Natural killer cell (primary cell): ENCODE measurements around the gene RPS19. TPM values are rescaled to one million over a fixed set of nuclear protein-coding genes. Genes with fewer than 3 reads are reported as not detected.

Experiments used
- ATAC-seq, 3 donors: fragments of 150-1000 bp in 2 of 3; fragments of 200-7000 bp in 1 of 3; cut with Tn5 transposase; 1 replicate in 1 of 3; 2 replicates in 2 of 3; pipeline ENCODE4 v1.10.0; 2021; ENCODE audit warnings: mild to moderate bottlenecking in 2 of 3, moderate library complexity in 2 of 3
- DNase-seq, 2 donors: peaks; one replicate each; pipeline versions ENCODE4 v3.0.0 to v3.0.0-alpha.2; 2013 to 2021; ENCODE audit warnings: mixed read lengths in 1 of 2
- H3K27ac ChIP-seq: one replicate; pipeline ENCODE4 v1.5.1; 2013; ENCODE audit warnings: mild to moderate bottlenecking, low read length
- H3K27me3 ChIP-seq: one replicate; pipeline ENCODE4 v1.6.1; 2013; ENCODE audit warnings: low read length; ENCODE audit not compliant: control insufficient read depth, insufficient read depth
- H3K36me3 ChIP-seq: one replicate; pipeline ENCODE4 v1.6.1; 2013; ENCODE audit warnings: low read length; ENCODE audit not compliant: control insufficient read depth, insufficient read depth
- H3K4me1 ChIP-seq: one replicate; pipeline ENCODE4 v1.6.1; 2013; ENCODE audit warnings: low read length; ENCODE audit not compliant: control insufficient read depth, insufficient read depth
- H3K4me3 ChIP-seq: one replicate; pipeline ENCODE4 v1.5.1; 2013; ENCODE audit warnings: low read length
- H3K9me3 ChIP-seq: one replicate; pipeline ENCODE4 v1.6.1; 2013; ENCODE audit warnings: low read length; ENCODE audit not compliant: control insufficient read depth, insufficient read depth
- H3K27ac Mint-ChIP-seq, 2 donors: one replicate each; pipeline ENCODE4 v1.8.0; 2022; ENCODE audit warnings: mild to moderate bottlenecking in 2 of 2, mixed read lengths in 2 of 2, moderate library complexity in 1 of 2
- H3K27me3 Mint-ChIP-seq, 2 donors: one replicate each; pipeline ENCODE4 v1.8.0; 2022; ENCODE audit warnings: low read depth in 2 of 2, mixed read lengths in 2 of 2
- H3K36me3 Mint-ChIP-seq: one replicate; pipeline ENCODE4 v1.8.0; 2022; ENCODE audit warnings: mixed read lengths
- H3K4me1 Mint-ChIP-seq, 2 donors: one replicate each; pipeline ENCODE4 v1.8.0; 2022; ENCODE audit warnings: mixed read lengths in 2 of 2
- H3K4me3 Mint-ChIP-seq: one replicate; pipeline ENCODE4 v1.8.0; 2022; ENCODE audit warnings: mild to moderate bottlenecking, moderate library complexity, mixed read lengths
- H3K9me3 Mint-ChIP-seq, 2 donors: one replicate each; pipeline ENCODE4 v1.8.0; 2022; ENCODE audit warnings: mixed read lengths in 2 of 2
- WGBS: methylation state at CpG from one replicate; pipeline ENCODE4 v1.1.7; 2013; ENCODE audit warnings: missing lambda C conversion rate; ENCODE audit not compliant: insufficient coverage; 5-methylcytosine and 5-hydroxymethylcytosine counted together
- intact Hi-C: fragments of 100-400 bp; cut with micrococcal nuclease; formaldehyde crosslinking; loops from one replicate; pipeline ENCODE4 v1.14.2; 2022
- total RNA-seq, 4 donors: library from RNA; stranded (reverse); fragments of 120-200 nt in 1 of 4; gene quantifications; one replicate each; pipeline versions ENCODE4 v1.2.3 to v1.2.4, GENCODE V29; 2013 to 2022
- TF ChIP-seq, protein P1 (sequence below): fragments of 200-600 bp; IDR thresholded peaks from one replicate; pipeline ENCODE4 v1.8.0; 2022; ENCODE audit warnings: antibody characterized with exemption

RPS19 gene
- total RNA-seq, 3 donors from 2014 or later (not counting 1 experiment from before 2014, with no cell fraction given): 1,358 to 1,814 (median 1,709) TPM

DNA sequence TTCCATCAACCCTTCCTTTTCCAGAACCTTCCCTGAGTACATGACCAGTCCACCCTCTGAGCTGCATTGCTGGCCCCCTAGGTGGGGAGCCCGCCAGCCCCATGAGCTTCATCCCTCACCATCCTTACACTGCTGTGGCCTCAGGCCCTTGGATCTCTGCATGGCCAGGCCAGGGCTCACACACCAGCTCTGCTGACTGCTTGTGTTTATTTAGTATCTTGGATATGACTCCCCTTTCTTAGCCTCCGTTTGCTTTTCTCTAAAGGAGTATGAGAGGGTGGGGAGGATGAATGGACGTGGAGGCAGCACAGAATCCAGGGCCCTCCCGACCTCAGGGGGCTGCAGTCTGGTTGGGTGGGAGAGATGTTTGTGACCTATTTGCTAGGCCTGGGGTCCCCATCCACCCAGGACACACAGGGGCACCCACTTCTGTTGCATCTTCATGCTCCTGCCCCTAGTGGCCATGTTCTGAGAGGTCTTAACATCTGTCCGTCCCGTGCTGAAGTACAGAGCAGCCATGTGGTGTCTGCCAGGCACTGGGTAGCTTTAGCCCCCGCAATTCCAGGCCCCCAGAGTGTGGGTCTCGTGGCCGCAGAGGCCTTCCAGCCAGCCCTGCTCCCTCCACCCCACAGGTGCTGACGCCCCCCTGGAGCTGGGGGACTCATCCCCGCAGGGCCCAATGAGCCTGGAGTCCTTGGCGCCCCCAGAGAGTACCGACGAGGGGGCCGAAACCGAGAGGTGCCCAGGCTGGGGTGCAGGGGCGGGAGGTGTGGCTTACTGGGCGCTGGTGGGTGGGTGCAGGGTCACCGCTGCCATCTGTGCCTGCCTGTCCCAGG lies 35.9 kb downstream of the RPS19 start:
- intact Hi-C loops: no loop called here
- peaks cover 35 to 65% of the 10 kb centered on the region in 2 donors for H3K4me1 Mint-ChIP-seq
- H3K9me3 Mint-ChIP-seq: no peaks in the 10 kb centered on the region
- no peak overlapping the region for H3K4me3 ChIP-seq
- H3K4me1 ChIP-seq: peaks cover 68% of the 10 kb centered on the region
- H3K36me3 Mint-ChIP-seq: peaks cover 14% of the 10 kb centered on the region
- H3K27me3 ChIP-seq: no peaks in the 10 kb centered on the region
- peaks cover 78% of the 10 kb centered on the region for H3K36me3 ChIP-seq
- peak overlapping the region; percentile 73 for H3K4me3 Mint-ChIP-seq
- peak in 1 of 2 donors; percentile 54 for DNase-seq
- no peaks in the 10 kb centered on the region for H3K9me3 ChIP-seq
- H3K27ac ChIP-seq: no peak overlapping the region
- TF ChIP-seq, protein P1, sequence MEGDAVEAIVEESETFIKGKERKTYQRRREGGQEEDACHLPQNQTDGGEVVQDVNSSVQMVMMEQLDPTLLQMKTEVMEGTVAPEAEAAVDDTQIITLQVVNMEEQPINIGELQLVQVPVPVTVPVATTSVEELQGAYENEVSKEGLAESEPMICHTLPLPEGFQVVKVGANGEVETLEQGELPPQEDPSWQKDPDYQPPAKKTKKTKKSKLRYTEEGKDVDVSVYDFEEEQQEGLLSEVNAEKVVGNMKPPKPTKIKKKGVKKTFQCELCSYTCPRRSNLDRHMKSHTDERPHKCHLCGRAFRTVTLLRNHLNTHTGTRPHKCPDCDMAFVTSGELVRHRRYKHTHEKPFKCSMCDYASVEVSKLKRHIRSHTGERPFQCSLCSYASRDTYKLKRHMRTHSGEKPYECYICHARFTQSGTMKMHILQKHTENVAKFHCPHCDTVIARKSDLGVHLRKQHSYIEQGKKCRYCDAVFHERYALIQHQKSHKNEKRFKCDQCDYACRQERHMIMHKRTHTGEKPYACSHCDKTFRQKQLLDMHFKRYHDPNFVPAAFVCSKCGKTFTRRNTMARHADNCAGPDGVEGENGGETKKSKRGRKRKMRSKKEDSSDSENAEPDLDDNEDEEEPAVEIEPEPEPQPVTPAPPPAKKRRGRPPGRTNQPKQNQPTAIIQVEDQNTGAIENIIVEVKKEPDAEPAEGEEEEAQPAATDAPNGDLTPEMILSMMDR: no peak
- peak overlapping the region; percentile 88 to 92 for H3K27ac Mint-ChIP-seq
- 79% methylated on average over 19 of the region's 19 CpGs for WGBS
- H3K27me3 Mint-ChIP-seq: no peaks in the 10 kb centered on the region
- peak in 1 of 3 donors; percentile 60 for ATAC-seq

DNA sequence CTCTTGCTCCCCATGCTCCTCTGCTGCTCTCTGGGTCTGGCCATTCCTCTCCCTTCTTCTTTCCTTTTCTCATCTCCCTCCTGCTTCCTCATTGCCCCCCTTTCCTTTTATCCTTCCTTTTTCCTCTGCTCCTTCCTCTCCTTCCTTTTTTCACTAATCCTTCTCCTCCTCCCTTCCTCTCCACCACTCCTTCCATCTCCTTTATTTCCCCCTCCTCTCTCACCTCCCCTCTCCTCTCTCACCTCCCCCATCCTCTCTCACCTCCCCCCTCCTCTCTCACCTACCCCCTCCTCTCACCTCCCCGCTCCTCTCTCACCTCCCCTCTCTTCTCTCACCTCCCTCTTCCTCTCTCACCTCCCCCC lies 36.5 kb downstream of the RPS19 start:
- no peak overlapping the region for H3K27ac ChIP-seq
- intact Hi-C loops: no loop called here
- Mint-ChIP-seq H3K36me3 (peaks cover 14% of the 10 kb centered on the region), H3K4me1 (peaks cover 32 to 63% of the 10 kb centered on the region in 2 donors), H3K9me3 (no peaks in the 10 kb centered on the region), H3K4me3 (peak overlapping the region; percentile 58), H3K27ac (peak overlapping the region; percentile 88 to 92), H3K27me3 (no peaks in the 10 kb centered on the region)
- DNase-seq: no peak
- WGBS: 27% methylated on average over 1 of the region's 1 CpG
- ATAC-seq: no peak
- peaks cover 78% of the 10 kb centered on the region for H3K36me3 ChIP-seq
- TF ChIP-seq, protein P1: no peak
- no peaks in the 10 kb centered on the region for H3K27me3 ChIP-seq
- peaks cover 63% of the 10 kb centered on the region for H3K4me1 ChIP-seq
- H3K4me3 ChIP-seq: no peak overlapping the region
- H3K9me3 ChIP-seq: no peaks in the 10 kb centered on the region

DNA sequence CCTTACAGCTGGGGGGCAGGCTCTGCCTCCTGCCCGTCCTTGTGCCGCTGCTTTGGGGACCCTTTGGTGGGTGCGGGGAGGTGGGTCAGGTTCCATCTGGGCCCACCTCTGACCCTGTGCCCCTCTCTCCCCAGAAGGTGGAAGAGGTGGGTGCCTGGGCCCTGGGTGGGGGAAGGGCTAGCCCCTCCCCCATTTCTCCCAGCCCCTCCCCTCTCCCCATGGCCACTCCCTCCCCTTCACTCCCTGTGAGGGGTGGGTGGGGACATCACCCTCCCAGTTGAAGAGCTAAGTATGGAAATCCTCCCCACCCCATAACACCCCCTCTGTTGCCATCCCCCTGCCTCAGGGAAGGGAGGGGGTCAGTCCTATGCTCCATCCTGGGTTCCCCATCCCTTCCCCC lies 37.1 kb downstream of the RPS19 start:
- TF ChIP-seq, protein P1: no peak
- H3K4me3 Mint-ChIP-seq: no peak overlapping the region
- no peak for DNase-seq
- WGBS: 100% methylated on average over 2 of the region's 3 CpGs
- intact Hi-C loops: no loop called here
- H3K27me3 Mint-ChIP-seq: no peaks in the 10 kb centered on the region
- peaks cover 14% of the 10 kb centered on the region for H3K36me3 Mint-ChIP-seq
- Histone ChIP-seq H3K4me3 (no peak overlapping the region), H3K4me1 (peaks cover 62% of the 10 kb centered on the region), H3K27me3 (no peaks in the 10 kb centered on the region), H3K27ac (no peak overlapping the region), H3K36me3 (peaks cover 79% of the 10 kb centered on the region), H3K9me3 (no peaks in the 10 kb centered on the region)
- ATAC-seq: no peak
- peaks cover 26 to 60% of the 10 kb centered on the region in 2 donors for H3K4me1 Mint-ChIP-seq
- peak overlapping the region; percentile 71 to 92 for H3K27ac Mint-ChIP-seq
- no peaks in the 10 kb centered on the region for H3K9me3 Mint-ChIP-seq
